HepG2 (cell line): ENCODE measurements around the gene MTMR3. TPM values are rescaled to one million over a fixed set of nuclear protein-coding genes. Genes with fewer than 3 reads are reported as not detected.

Experiments used
- ATAC-seq: fragments of 200-7000 bp; cut with Tn5 transposase; 3 replicates; pipeline ENCODE4 v1.9.1; 2020; ENCODE audit warnings: mild to moderate bottlenecking, moderate library complexity
- BruUV-seq: library from RNA; stranded (reverse); fragments of 400-500 nt; replicated peaks from 2 replicates; lab custom pipeline; 2021; lab: Mats Ljungman, UMichigan
- CTCF ChIA-PET: fragments of 300-600 bp; formaldehyde crosslinking; extraction: SDS; loops from one replicate; lab custom pipeline; 2021; ENCODE audit warnings: low total read pairs, inconsistent platforms, low intra/inter-chr PET ratio; lab: Yijun Ruan, JAX
- POLR2A ChIA-PET: fragments of 350-600 bp; sonication (Branson Sonifier 250); formaldehyde crosslinking; loops from one replicate; lab custom pipeline; 2020; ENCODE audit warnings: antibody characterized with exemption, inconsistent platforms; lab: Yijun Ruan, JAX
- DNase-seq: peaks from one replicate; pipeline ENCODE4 v3.0.0-alpha.2; 2015; ENCODE audit warnings: low spot score
- FAIRE-seq: peaks from 3 replicates; lab custom pipeline; 2011; peaks lifted over from hg19 to GRCh38; lab: Jason Lieb, UNC
- H2AFZ ChIP-seq: one replicate; pipeline ENCODE4 v1.6.1; 2011; ENCODE audit warnings: low read length, inconsistent platforms
- H3K27ac ChIP-seq: fragments of 300-600 bp; 3 replicates; pipeline ENCODE4 v1.8.0; 2011; ENCODE audit warnings: mixed run types, mild to moderate bottlenecking, mixed read lengths, low read length, inconsistent platforms; ENCODE audit not compliant: insufficient read depth; ENCODE audit errors: extremely low read length
- H3K27me3 ChIP-seq, 2 experiments: fragments of 200-600 bp in 1 of 2; 2 replicates in 1 of 2; 3 replicates in 1 of 2; pipeline versions ENCODE4 v1.6.0 to v1.8.0; 2011; ENCODE audit warnings: low read length in 2 of 2, mild to moderate bottlenecking in 2 of 2, moderate library complexity in 2 of 2, inconsistent platforms in 1 of 2; ENCODE audit not compliant: insufficient read depth in 2 of 2, control insufficient read depth in 1 of 2
- H3K36me3 ChIP-seq, 2 experiments: fragments of 200-600 bp in 1 of 2; replicated peaks in 1 of 2; 2 replicates in 1 of 2; 3 replicates in 1 of 2; pipeline versions ENCODE4 v1.5.1 to v1.8.0; 2011; ENCODE audit warnings: low read length in 2 of 2, inconsistent platforms in 1 of 2; ENCODE audit not compliant: insufficient read depth in 2 of 2, control insufficient read depth in 1 of 2
- H3K4me1 ChIP-seq: 2 replicates; pipeline ENCODE4 v1.5.1; 2012; ENCODE audit warnings: low read length, inconsistent platforms; ENCODE audit not compliant: insufficient read depth
- H3K4me2 ChIP-seq: 2 replicates; pipeline ENCODE4 v1.6.0; 2011; ENCODE audit warnings: low read depth, low read length, inconsistent platforms
- H3K4me3 ChIP-seq, 3 experiments: fragments of 200-600 bp in 1 of 3; sonication (generic), shearing (Covaris generic) in 1 of 3; replicated peaks in 1 of 3; 2 replicates each; pipeline ENCODE4 v1.5.1; 2011 to 2016; ENCODE audit warnings: low read length in 3 of 3, inconsistent platforms in 2 of 3, low read depth in 2 of 3, mild to moderate bottlenecking in 2 of 3, control low read depth in 1 of 3, mixed read lengths in 1 of 3; ENCODE audit not compliant: insufficient read depth in 1 of 3
- H3K79me2 ChIP-seq: one replicate; pipeline ENCODE4 v1.6.1; 2011; ENCODE audit warnings: low read length, inconsistent platforms; ENCODE audit not compliant: insufficient read depth
- H3K9ac ChIP-seq: 2 replicates; pipeline ENCODE4 v1.6.0; 2011; ENCODE audit warnings: mild to moderate bottlenecking, low read depth, low read length, inconsistent platforms; ENCODE audit not compliant: insufficient read depth
- H3K9me3 ChIP-seq: 2 replicates; pipeline ENCODE4 v1.5.1; 2012; ENCODE audit warnings: mild to moderate bottlenecking, low read length
- H4K20me1 ChIP-seq: 2 replicates; pipeline ENCODE4 v1.6.0; 2011; ENCODE audit warnings: inconsistent platforms, mild to moderate bottlenecking, low read length, moderate library complexity; ENCODE audit not compliant: insufficient read depth
- CBX2 ChIP-seq, 2 experiments: fragments of 200-600 bp in 1 of 2; sonication (generic); formaldehyde crosslinking in 1 of 2; IDR thresholded peaks; 2 replicates each; pipeline versions ENCODE4 v1.7.0 to v1.8.1; 2018 to 2022; ENCODE audit warnings: low read depth in 2 of 2, low read length in 1 of 2, mild to moderate bottlenecking in 1 of 2, missing genetic modification reagents in 1 of 2
- CC2D1A ChIP-seq: sonication (generic); formaldehyde crosslinking; IDR thresholded peaks from 2 replicates; pipeline ENCODE4 v1.8.1; 2023; ENCODE audit warnings: mild to moderate bottlenecking, missing genetic modification reagents
- EHMT2 ChIP-seq: fragments of 200-600 bp; sonication (generic); IDR thresholded peaks from 2 replicates; pipeline ENCODE4 v1.7.0; 2017; ENCODE audit warnings: antibody characterized with exemption, low read depth, low read length, borderline replicate concordance
- MAF1 ChIP-seq: sonication (generic); formaldehyde crosslinking; IDR thresholded peaks from 2 replicates; pipeline ENCODE4 v1.5.0; 2020; ENCODE audit warnings: missing genetic modification reagents, borderline replicate concordance
- RXRA ChIP-seq: sonication (generic); formaldehyde crosslinking; IDR thresholded peaks from 2 replicates; pipeline ENCODE4 v1.5.1; 2020; ENCODE audit warnings: missing genetic modification reagents
- ZNF83 ChIP-seq: sonication (generic); formaldehyde crosslinking; IDR thresholded peaks from 2 replicates; pipeline ENCODE4 v1.4.0; 2020; ENCODE audit warnings: missing genetic modification reagents, mild to moderate bottlenecking, borderline replicate concordance
- WGBS: methylation state at CpG from one replicate; pipeline ENCODE4 v1.1.6; 2017; ENCODE audit warnings: low lambda C conversion rate; 5-methylcytosine and 5-hydroxymethylcytosine counted together
- in situ Hi-C: cut with HindIII; loops from 2 replicates; pipeline ENCODE4 v1.10.0; 2017; ENCODE audit warnings: low pct_unique_long_range_greater_than_20kb; ENCODE audit not compliant: extremely low pct_ligation_motif_present
- intact Hi-C: fragments of 100-400 bp; cut with micrococcal nuclease; formaldehyde crosslinking; loops from one replicate; pipeline ENCODE4 v1.10.0; 2022; ENCODE audit not compliant: unreplicated experiment
- polyA plus RNA-seq, 8 experiments: library from polyadenylated mRNA; depleted of rRNA in 3 of 8; stranded (reverse) in 7 of 8; unstranded in 1 of 8; fragments of >200 nt; fragmentation: Illumina TruSeq in 4 of 8; extraction: Trizol in 4 of 8; gene quantifications; 2 replicates each; pipeline versions ENCODE4 v1.2.1 to v1.2.3, GENCODE V29; 2011 to 2016; ENCODE audit warnings: low read depth in 4 of 8, missing spikeins in 1 of 8, mixed read lengths in 1 of 8; ENCODE audit not compliant: insufficient read depth in 1 of 8
- total RNA-seq, 5 experiments: library from RNA; depleted of rRNA; stranded (reverse); fragments of >200 nt; fragmentation: Illumina TruSeq; extraction: Trizol; gene quantifications; 2 replicates each; pipeline ENCODE4 v1.2.3, GENCODE V29; 2016; ENCODE audit warnings: low read depth in 1 of 5
- TF ChIP-seq, protein P1 (sequence below): sonication (generic); formaldehyde crosslinking; IDR thresholded peaks from one replicate; pipeline ENCODE4 v1.5.1; 2020; ENCODE audit warnings: mild to moderate bottlenecking, missing genetic modification reagents; ENCODE audit errors: not compliant biosample characterization
- TF ChIP-seq, protein P2 (sequence below): fragments of 450-650 bp; IDR thresholded peaks from 2 replicates; pipeline ENCODE4 v1.6.1; 2017

Gene MTMR3
- total and polyA plus RNA-seq, 2 of the 13 experiments (the other 11 are each of a cell fraction or from before 2014, with no cell fraction given): 12.6 to 24.8 TPM

DNA sequence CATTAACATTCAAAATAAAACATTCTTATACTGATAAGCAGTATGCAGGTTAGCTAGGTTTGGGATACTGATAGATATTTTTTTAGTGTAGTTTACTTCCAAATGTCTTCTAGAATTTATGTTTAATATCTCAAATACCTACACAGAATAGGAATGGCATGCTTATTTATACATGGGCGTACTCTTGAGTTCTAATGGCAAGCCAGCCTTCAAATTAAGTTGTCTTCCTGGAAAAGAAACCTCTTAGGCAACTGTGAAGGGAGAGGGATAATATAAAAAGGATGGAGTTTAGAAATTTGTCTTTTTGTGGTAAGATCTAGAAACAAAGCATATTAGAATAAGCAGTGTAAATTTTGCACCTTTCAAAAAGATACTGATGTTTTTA, 65.4 kb downstream of the MTMR3 start:
- POLR2A ChIA-PET: no interaction called here
- WGBS: 91% methylated on average over 1 of the region's 1 CpG
- no peak overlapping the region for H3K9ac ChIP-seq

DNA sequence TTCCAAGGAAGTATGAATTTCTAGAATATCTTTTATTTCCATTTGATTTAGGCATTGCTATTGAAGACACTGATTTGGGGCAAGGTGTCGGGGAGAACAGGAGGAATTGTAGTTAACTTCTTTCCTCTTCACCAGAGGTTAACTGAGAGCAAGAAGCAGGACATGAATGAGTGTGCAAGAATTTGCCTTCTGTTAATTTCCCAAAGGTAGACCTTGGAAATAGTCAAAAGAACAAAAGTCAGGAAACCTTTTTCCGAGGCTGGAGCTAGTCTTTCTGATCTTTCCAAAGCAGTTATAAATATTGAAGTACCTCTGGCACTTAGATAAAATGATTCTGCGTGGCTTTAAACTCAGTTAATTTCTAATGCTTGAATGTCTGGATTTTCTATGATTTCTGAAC, 66.9 kb downstream of the MTMR3 start:
- ATAC-seq (no peak), DNase-seq (no peak), FAIRE-seq (no peak)
- ChIA-PET CTCF (no interaction called here), POLR2A (no interaction called here)
- no peaks in the 10 kb centered on the region for H3K36me3 ChIP-seq
- no peaks in the 10 kb centered on the region for H3K9me3 ChIP-seq
- no TSS peak for BruUV-seq
- in situ Hi-C loops (no loop called here), intact Hi-C loops (no loop called here)
- 0 out of 2 replicates have a peak, but pooled peaks cover 4% of the 10 kb centered on the region for H4K20me1 ChIP-seq
- H3K27me3 ChIP-seq: no peaks in the 10 kb centered on the region
- TF ChIP-seq, protein P1, sequence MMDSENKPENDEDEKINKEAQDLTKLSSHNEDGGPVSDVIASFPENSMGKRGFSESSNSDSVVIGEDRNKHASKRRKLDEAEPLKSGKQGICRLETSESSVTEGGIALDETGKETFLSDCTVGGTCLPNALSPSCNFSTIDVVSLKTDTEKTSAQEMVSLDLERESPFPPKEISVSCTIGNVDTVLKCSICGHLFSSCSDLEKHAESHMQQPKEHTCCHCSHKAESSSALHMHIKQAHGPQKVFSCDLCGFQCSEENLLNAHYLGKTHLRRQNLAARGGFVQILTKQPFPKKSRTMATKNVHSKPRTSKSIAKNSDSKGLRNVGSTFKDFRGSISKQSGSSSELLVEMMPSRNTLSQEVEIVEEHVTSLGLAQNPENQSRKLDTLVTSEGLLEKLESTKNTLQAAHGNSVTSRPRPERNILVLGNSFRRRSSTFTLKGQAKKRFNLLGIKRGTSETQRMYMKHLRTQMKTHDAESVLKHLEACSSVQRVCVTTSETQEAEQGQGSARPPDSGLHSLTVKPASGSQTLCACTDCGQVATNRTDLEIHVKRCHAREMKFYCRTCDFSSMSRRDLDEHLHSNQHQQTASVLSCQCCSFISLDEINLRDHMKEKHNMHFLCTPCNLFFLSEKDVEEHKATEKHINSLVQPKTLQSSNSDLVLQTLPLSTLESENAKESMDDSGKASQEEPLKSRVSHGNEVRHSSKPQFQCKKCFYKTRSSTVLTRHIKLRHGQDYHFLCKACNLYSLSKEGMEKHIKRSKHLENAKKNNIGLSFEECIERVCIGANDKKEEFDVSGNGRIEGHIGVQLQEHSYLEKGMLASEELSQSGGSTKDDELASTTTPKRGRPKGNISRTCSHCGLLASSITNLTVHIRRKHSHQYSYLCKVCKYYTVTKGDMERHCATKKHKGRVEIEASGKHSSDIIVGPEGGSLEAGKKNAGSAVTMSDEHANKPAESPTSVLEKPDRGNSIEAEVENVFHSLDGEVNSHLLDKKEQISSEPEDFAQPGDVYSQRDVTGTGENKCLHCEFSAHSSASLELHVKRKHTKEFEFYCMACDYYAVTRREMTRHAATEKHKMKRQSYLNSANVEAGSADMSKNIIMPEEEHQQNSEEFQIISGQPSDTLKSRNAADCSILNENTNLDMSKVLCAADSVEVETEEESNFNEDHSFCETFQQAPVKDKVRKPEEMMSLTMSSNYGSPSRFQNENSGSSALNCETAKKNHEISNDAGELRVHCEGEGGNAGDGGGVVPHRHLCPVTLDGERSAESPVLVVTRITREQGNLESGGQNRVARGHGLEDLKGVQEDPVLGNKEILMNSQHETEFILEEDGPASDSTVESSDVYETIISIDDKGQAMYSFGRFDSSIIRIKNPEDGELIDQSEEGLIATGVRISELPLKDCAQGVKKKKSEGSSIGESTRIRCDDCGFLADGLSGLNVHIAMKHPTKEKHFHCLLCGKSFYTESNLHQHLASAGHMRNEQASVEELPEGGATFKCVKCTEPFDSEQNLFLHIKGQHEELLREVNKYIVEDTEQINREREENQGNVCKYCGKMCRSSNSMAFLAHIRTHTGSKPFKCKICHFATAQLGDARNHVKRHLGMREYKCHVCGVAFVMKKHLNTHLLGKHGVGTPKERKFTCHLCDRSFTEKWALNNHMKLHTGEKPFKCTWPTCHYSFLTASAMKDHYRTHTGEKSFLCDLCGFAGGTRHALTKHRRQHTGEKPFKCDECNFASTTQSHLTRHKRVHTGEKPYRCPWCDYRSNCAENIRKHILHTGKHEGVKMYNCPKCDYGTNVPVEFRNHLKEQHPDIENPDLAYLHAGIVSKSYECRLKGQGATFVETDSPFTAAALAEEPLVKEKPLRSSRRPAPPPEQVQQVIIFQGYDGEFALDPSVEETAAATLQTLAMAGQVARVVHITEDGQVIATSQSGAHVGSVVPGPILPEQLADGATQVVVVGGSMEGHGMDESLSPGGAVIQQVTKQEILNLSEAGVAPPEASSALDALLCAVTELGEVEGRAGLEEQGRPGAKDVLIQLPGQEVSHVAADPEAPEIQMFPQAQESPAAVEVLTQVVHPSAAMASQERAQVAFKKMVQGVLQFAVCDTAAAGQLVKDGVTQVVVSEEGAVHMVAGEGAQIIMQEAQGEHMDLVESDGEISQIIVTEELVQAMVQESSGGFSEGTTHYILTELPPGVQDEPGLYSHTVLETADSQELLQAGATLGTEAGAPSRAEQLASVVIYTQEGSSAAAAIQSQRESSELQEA (CRISPR knock-in tag): no peak
- TF ChIP-seq, protein P2, sequence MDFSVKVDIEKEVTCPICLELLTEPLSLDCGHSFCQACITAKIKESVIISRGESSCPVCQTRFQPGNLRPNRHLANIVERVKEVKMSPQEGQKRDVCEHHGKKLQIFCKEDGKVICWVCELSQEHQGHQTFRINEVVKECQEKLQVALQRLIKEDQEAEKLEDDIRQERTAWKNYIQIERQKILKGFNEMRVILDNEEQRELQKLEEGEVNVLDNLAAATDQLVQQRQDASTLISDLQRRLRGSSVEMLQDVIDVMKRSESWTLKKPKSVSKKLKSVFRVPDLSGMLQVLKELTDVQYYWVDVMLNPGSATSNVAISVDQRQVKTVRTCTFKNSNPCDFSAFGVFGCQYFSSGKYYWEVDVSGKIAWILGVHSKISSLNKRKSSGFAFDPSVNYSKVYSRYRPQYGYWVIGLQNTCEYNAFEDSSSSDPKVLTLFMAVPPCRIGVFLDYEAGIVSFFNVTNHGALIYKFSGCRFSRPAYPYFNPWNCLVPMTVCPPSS: no peak
- no peak for TF ChIP-seq CBX2 (IDR thresholded peaks at IDR 0.05; ENCODE audit: low read depth, low read length)
- TF ChIP-seq CBX2 (CRISPR knock-in tag; IDR thresholded peaks at IDR 0.05; ENCODE audit: low read depth): no peak
- no peak overlapping the region for H3K4me3 ChIP-seq
- H3K4me2 ChIP-seq: no peak overlapping the region
- H3K4me1 ChIP-seq: no peaks in the 10 kb centered on the region
- peaks cover 23% of the 10 kb centered on the region for H3K79me2 ChIP-seq
- 96% methylated on average over 3 of the region's 3 CpGs for WGBS
- no peak overlapping the region for H3K9ac ChIP-seq
- no peak overlapping the region for H3K27ac ChIP-seq
- no peak overlapping the region for H2AFZ ChIP-seq

More for the DNA sequence above, 65.4 kb downstream of the MTMR3 start:
- Histone ChIP-seq H2AFZ (no peak overlapping the region), H3K4me2 (no peak overlapping the region), H4K20me1 (0 out of 2 replicates have a peak, but pooled peaks cover 4% of the 10 kb centered on the region), H3K79me2 (peaks cover 20% of the 10 kb centered on the region), H3K9me3 (no peaks in the 10 kb centered on the region), H3K4me3 (no peak overlapping the region), H3K4me1 (peaks cover 8% of the 10 kb centered on the region; the same call in 1 of the 2 replicates), H3K36me3 (no peaks in the 10 kb centered on the region), H3K27ac (no peak overlapping the region), H3K27me3 (no peaks in the 10 kb centered on the region)
- no TSS peak for BruUV-seq
- in situ Hi-C loops: no loop called here
- TF ChIP-seq MAF1 (no peak), CC2D1A (no peak), ZNF83 (CRISPR knock-in tag) (no peak), EHMT2 (no peak), RXRA (CRISPR knock-in tag) (no peak)
- no peak for ATAC-seq
- DNase-seq: no peak
- CTCF ChIA-PET: no interaction called here
- FAIRE-seq: no peak
- intact Hi-C loops: no loop called here
